ENCODE results near the gene AHI1.

AHI1 gene

DNA sequence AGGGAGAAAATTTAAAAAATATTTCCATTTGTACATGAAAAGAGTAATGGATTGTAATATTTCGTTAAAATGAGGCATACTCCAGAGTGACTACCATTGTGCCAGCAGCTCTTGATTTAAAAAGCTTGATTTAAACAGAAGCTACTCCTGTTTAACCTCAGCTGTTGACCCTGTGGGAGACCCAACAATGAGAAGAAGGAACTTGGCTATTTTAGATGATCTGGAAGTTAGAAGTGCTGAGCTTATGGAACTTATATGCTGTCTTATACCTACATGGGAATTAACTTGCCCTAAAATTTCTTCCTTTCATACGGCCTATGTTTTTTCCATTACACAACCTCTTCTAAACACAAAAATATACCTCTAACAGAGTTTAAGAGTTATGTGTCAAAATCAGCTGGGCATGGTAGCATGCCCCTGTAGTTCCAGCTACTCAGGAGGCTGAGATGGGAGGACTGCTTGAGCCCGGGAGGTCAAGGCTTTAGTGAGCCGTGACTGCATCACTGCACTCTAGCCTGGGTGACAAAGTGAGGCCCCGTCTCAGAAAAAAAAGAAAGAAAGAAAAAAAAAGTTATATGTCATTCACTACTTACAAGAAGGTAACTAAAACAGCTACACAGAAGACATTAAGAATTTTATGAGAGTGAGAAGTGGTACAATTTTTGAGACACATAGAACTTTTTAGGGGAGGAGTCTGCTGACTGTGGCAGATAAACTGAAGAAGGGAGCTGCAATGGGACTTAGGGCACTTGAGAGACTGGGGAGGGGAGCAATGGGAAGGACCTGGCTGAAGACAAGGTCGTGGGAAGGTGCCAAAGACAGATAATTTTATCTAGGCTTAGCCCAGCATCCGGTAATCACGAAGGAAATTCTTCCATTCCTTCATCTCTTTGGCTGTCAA, 176.6 kb downstream of the AHI1 start:
- ChIA-PET CTCF (interaction anchor here (0.6 to 1.0 kb wide), 2 partner anchors 14 to 24 kb away, joined by 3 to 5 read pairs; no protein-coding TSS in a partner anchor), POLR2A (no interaction called here)
- no peak overlapping the region for H3K27ac ChIP-seq (ENCODE audit: extremely low read depth, low read depth, low read length)
- TF ChIP-seq ZNF48 (tag by site-specific recombination; IDR thresholded peaks at IDR 0.05): no peak
- H3K4me3 ChIP-seq (ENCODE audit: low read depth, low read length): no peak overlapping the region
- H3K36me3 ChIP-seq (ENCODE audit: control insufficient read depth in 2 of 2, insufficient read depth in 1 of 2, low read length in 2 of 2): no peaks in the 10 kb centered on the region
- H3K4me1 ChIP-seq (ENCODE audit: control insufficient read depth, insufficient read depth, low read length): no peaks in the 10 kb centered on the region
- no peaks in the 10 kb centered on the region for H3K9me3 ChIP-seq (ENCODE audit: control insufficient read depth, insufficient read depth, low read depth, low read length)

DNA sequence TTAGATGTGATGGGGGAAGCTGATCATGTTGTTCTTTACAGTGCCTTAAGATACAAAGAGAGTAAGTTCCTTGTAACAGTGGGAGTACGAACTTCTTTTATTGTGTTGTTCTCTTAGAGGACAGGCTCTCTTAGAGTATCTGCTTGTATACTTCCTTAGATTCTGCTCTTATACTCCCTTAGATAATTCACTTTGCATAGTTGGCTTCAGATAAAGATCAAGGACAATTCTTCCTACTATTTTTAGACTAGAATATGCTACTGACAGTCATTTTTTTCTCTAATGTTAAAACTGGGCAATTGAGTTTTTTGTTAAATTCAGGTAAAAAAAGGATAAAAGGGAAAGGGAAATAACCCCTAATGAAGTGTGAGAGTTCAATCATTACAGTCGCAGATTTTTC, 177.7 kb downstream of the AHI1 start:
- H3K4me3 ChIP-seq (ENCODE audit: low read depth, low read length): no peak overlapping the region
- H3K9me3 ChIP-seq (ENCODE audit: control insufficient read depth, insufficient read depth, low read depth, low read length): no peaks in the 10 kb centered on the region
- TF ChIP-seq ZBTB1 (tag by site-specific recombination; IDR thresholded peaks at IDR 0.05): no peak
- TF ChIP-seq ZNF112 (tag by site-specific recombination; IDR thresholded peaks at IDR 0.05): no peak
- TF ChIP-seq ZNF175 (tag by site-specific recombination; IDR thresholded peaks at IDR 0.05): no peak
- ChIA-PET CTCF (interaction anchor here (1.0 kb wide), 1 partner anchor 13 kb away, joined by 3 read pairs; no protein-coding TSS in a partner anchor), POLR2A (no interaction called here)
- H3K4me1 ChIP-seq (ENCODE audit: control insufficient read depth, insufficient read depth, low read length): no peaks in the 10 kb centered on the region
- no peak overlapping the region for H3K27ac ChIP-seq (ENCODE audit: extremely low read depth, low read depth, low read length)
- no peaks in the 10 kb centered on the region for H3K36me3 ChIP-seq (ENCODE audit: control insufficient read depth in 2 of 2, insufficient read depth in 1 of 2, low read length in 2 of 2)

DNA sequence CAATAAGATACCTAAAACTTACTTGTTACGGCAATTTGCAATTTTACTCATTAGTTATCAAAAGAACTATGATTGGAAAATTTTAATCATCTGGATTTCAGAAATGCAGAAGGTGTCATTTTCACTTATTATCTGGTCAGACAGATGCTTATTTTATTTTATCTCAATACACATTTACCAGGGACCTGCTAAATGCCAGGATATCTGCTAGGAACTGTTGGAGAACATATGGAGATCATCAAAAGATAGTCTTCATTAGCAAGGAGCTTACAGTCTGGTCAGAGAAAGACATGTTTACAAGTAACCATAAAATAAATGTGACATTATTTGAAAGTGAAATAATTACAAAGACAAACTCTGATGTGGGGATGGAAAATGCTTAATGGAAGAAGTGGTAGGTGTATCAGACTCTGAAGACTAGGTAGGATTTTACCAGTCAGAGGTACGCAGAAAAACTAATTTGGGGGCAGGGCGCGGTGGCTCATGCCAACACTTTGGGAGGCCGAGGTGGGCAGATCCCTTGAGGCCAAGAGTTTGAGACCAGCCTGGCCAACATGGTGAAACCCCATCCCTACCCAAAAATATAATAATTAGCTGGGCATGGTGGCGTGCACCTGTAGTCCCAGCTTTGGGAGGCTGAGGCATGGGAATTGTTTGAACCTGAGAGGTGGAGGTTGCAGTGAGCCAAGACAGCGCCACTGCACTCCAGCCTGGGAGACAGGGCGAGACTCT, 178.6 kb downstream of the AHI1 start:
- CTCF ChIA-PET: interaction anchor here (0.5 kb wide), 1 partner anchor 591 kb away, joined by 3 read pairs; no protein-coding TSS in a partner anchor
- H3K27ac ChIP-seq (ENCODE audit: extremely low read depth, low read depth, low read length): no peak overlapping the region

DNA sequence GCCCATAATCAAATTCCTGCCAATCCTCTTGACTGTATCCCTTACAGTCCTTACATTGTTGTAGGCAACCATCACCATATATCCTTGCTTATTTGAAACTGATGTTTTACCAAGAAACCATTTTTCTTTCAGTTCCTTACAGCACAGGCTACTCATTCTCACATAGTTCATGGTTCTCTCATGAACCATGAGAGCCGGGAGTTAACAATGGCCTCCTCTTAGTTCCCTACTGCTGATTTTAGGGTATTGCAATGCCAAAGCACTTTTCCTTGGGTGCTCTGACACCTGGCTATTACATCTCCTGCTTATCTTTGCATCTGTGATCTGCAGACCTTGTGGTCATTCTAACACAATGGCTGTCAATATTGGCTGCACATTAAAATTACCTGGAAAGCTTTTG, 183.0 kb downstream of the AHI1 start:
- TF ChIP-seq ZNF155 (tag by site-specific recombination; IDR thresholded peaks at IDR 0.05) (no peak), ZNF239 (tag by site-specific recombination; IDR thresholded peaks at IDR 0.05) (no peak), ZNF223 (tag by site-specific recombination; IDR thresholded peaks at IDR 0.05) (no peak)
- TF ChIP-seq, protein P1, sequence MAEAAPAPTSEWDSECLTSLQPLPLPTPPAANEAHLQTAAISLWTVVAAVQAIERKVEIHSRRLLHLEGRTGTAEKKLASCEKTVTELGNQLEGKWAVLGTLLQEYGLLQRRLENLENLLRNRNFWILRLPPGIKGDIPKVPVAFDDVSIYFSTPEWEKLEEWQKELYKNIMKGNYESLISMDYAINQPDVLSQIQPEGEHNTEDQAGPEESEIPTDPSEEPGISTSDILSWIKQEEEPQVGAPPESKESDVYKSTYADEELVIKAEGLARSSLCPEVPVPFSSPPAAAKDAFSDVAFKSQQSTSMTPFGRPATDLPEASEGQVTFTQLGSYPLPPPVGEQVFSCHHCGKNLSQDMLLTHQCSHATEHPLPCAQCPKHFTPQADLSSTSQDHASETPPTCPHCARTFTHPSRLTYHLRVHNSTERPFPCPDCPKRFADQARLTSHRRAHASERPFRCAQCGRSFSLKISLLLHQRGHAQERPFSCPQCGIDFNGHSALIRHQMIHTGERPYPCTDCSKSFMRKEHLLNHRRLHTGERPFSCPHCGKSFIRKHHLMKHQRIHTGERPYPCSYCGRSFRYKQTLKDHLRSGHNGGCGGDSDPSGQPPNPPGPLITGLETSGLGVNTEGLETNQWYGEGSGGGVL (tag by site-specific recombination; IDR thresholded peaks at IDR 0.05): no peak
- Histone ChIP-seq H3K27ac (ENCODE audit: extremely low read depth, low read depth, low read length) (no peak overlapping the region), H3K4me1 (ENCODE audit: control insufficient read depth, insufficient read depth, low read length) (no peaks in the 10 kb centered on the region), H3K4me3 (ENCODE audit: low read depth, low read length) (no peak overlapping the region), H3K36me3 (ENCODE audit: control insufficient read depth in 2 of 2, insufficient read depth in 1 of 2, low read length in 2 of 2) (no peaks in the 10 kb centered on the region; a peak in 1 of 3 replicates), H3K9me3 (ENCODE audit: control insufficient read depth, insufficient read depth, low read depth, low read length) (no peaks in the 10 kb centered on the region)
- CTCF ChIA-PET: interaction anchor here (0.5 to 1.5 kb wide), 4 partner anchors 12 to 110 kb away, joined by 3 to 4 read pairs (median 3); no protein-coding TSS in a partner anchor
- POLR2A ChIA-PET: no interaction called here

More for the DNA sequence above, 178.6 kb downstream of the AHI1 start:
- POLR2A ChIA-PET: no interaction called here
- Histone ChIP-seq H3K4me3 (ENCODE audit: low read depth, low read length) (no peak overlapping the region), H3K4me1 (ENCODE audit: control insufficient read depth, insufficient read depth, low read length) (no peaks in the 10 kb centered on the region), H3K9me3 (ENCODE audit: control insufficient read depth, insufficient read depth, low read depth, low read length) (no peaks in the 10 kb centered on the region), H3K36me3 (ENCODE audit: control insufficient read depth in 2 of 2, insufficient read depth in 1 of 2, low read length in 2 of 2) (no peaks in the 10 kb centered on the region)
- TF ChIP-seq, protein P2, sequence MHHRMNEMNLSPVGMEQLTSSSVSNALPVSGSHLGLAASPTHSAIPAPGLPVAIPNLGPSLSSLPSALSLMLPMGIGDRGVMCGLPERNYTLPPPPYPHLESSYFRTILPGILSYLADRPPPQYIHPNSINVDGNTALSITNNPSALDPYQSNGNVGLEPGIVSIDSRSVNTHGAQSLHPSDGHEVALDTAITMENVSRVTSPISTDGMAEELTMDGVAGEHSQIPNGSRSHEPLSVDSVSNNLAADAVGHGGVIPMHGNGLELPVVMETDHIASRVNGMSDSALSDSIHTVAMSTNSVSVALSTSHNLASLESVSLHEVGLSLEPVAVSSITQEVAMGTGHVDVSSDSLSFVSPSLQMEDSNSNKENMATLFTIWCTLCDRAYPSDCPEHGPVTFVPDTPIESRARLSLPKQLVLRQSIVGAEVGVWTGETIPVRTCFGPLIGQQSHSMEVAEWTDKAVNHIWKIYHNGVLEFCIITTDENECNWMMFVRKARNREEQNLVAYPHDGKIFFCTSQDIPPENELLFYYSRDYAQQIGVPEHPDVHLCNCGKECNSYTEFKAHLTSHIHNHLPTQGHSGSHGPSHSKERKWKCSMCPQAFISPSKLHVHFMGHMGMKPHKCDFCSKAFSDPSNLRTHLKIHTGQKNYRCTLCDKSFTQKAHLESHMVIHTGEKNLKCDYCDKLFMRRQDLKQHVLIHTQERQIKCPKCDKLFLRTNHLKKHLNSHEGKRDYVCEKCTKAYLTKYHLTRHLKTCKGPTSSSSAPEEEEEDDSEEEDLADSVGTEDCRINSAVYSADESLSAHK (tag by site-specific recombination; IDR thresholded peaks at IDR 0.05): no peak
- TF ChIP-seq SP3 (tag by site-specific recombination; IDR thresholded peaks at IDR 0.05): no peak
- TF ChIP-seq, protein P3, sequence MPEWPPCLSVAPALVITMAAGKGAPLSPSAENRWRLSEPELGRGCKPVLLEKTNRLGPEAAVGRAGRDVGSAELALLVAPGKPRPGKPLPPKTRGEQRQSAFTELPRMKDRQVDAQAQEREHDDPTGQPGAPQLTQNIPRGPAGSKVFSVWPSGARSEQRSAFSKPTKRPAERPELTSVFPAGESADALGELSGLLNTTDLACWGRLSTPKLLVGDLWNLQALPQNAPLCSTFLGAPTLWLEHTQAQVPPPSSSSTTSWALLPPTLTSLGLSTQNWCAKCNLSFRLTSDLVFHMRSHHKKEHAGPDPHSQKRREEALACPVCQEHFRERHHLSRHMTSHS (tag by site-specific recombination; IDR thresholded peaks at IDR 0.05): no peak

Data from HEK293 (cell line).